ENCODE measurements around the gene PIMREG.

The PIMREG gene, protein sequence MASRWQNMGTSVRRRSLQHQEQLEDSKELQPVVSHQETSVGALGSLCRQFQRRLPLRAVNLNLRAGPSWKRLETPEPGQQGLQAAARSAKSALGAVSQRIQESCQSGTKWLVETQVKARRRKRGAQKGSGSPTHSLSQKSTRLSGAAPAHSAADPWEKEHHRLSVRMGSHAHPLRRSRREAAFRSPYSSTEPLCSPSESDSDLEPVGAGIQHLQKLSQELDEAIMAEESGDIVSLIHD

DNA sequence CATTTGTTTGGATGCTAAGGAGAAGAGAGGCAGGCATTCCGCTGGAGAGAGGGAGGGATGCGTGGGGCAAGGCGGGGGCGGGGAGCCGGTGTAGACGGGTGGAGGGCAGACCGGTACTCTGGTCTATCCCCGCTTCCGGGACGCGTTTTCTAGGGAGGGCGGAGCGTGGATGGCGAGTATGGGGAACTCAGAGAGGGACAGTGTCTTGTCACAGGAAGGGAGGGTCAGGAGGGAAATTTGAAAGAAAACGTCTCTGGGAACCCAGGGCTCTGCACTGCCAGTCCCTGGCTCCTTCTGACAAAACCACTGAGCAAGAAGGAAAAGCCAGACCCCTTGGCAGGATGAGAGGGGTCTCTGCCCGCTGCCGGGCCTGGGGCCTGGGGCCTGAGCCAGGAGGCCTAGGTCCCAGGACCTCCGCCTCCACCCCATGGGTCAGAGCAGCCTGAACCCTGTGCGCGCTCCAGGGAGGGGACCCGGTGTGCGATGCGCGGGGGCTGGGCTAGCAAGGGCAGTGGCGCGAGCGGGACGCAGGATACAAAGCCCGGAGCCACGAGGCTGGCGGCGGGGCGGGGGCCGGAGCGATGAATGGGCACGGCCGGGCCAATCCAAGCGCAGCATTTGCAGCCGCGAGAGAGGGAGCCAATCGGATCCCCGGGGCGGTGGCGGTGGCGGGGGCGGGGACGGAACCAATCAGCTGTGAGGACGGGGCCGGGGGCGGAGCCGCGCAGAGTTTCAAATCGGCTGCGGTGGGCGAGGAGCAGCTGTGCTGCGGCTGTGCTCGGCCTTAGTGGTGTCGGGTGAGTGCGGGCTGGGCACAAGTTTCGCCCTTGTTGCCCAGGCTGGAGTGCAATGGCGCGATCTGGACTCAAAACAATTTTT is at the start of gene PIMREG:
PIMREG (plus strand) TSS at position 764 of the 879 bp plus-strand sequence. CDS start 656 bp downstream, outside the sequence.
- peak; percentile 91 for DNase-seq

DNA sequence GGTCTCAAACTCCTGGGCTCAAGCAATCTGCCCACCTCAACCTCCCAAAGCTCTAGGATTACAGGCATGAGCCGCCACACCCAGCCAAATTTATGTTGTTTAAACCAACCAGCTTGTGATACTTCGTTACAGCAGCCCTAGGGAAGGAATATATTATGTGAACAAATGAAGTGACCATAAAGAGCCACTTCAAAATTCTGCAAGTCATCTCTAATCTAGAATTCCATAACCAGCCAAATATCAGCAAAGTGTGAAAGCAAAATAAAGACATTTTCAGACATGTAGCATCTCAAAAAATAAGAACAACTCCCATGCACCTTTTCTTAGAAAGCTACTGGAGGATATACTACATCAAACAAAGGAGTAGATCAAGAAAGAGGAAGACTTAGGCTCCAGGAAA is 45.3 kb upstream of the PIMREG start:
- DNase-seq: no peak

DNA sequence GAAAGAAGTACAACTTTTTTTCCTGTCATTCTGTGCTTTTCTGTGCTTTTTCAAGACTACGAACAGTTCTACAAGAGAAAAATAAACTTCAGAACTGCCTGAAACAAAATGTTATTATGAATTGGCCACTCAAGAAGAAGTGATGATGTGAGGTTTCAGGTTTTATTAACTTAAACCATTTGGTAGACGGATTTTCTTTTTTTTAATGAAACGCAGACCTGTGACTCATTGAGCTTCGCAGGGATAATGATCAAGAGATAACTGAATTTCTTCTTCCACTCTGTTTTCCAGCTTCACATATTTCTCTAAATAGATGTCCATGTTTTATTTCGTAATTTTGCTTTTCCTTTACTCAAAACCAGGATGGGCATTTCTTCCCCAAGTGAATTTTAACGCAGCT is 42.0 kb upstream of the PIMREG start:
- no peak for DNase-seq

DNA sequence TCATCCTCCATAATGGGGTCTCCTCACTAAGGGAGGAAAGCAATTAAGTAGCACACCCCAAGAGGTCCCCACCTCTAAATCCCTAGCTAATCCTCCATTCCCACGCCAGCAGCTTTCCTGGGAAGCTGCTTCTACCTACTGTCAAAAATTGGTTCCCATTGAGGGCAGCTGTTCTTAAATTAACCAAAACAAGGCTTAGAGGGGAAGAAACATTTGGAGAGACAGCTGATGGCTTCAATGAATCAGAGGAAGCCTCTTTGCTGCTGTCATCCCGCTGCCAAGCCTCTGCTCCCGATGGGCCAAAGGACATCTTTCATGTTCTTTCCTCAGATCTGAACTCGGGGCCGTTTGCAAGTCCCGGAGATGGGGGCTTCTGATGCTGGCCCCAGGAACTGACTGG is 36.0 kb upstream of the PIMREG start:
- no peak for DNase-seq

DNA sequence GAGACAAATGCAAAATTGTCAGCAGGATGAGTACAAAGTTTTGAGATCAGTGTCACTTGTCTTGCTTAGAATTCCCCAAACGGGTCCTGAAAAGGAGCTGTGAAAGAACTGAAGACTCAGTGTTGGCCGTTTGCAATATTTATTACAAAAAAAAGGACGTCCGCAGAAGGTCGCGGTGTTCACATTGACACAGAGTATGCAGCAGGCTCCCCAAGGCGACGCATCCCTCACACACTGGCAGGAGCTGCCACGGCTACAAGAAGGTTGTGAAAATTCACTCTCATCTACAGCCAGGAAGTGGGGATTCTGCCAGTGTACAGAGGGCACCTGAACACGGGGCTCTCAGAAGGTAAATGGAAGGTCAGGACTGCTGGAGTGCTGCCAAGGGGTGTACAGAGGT is 35.5 kb upstream of the PIMREG start:
- no peak for DNase-seq

DNA sequence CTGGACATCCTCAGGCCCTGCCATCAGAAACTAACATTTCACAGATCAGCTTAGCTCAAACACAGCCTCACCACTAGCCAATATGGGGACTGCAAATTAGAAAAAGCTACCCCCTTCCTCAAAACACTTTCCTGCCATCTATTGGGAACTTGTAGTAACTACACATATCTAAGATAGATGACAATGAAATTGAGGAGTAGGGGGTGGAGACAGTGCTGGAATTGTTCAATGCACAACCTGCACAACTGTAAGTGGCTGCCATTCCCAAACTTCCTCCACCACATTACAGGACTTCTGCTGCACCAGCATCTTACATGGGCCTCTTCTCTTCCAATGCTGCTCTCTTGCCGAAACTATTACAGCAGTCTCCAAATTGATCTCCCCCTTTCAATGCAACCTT is 31.2 kb upstream of the PIMREG start:
- peak; percentile 35 for DNase-seq

DNA sequence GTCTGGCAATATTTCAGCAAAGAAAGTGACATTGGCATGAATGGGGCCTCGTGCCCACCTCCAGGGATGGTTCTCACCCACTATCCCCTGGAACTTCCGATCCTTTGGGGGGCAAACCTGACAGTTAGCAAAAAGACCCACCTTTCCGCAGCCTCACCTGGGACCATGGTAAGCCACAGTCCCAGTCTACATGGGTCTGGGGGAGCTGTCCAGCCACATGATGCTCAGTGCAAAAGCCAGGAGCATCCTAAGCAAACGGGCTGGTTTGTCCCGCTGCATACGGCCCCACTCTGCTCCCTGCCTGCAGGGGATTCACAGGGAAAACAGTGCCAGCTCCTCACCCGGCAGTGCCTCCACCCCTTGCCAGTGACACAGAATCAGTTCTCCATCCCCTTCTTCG is 28.6 kb upstream of the PIMREG start:
- DNase-seq: no peak

DNA sequence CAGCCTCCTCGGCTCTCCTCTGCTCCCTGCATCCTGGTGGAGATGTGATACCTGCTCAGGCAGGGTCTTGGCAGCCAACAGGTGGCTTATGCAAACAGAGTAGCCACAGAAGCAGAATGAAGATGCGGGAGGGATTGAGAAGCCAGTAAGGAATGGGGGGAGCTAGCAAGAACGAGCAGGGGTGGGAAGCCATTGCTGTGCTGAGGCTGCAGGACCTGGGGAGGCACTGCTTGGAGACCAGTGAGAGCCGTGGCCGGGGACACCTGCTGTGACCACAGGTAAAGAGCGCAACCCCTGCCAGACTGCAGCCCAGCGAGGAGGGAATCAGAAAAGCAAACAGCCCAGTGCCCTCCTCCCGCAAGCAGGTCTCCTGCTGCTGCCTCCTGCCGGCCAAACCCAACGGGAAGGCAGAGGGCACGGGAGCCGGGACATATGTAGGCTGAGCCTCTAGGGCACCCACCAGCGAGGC is 24.0 kb upstream of the PIMREG start:
- DNase-seq: peak; percentile 5

DNA sequence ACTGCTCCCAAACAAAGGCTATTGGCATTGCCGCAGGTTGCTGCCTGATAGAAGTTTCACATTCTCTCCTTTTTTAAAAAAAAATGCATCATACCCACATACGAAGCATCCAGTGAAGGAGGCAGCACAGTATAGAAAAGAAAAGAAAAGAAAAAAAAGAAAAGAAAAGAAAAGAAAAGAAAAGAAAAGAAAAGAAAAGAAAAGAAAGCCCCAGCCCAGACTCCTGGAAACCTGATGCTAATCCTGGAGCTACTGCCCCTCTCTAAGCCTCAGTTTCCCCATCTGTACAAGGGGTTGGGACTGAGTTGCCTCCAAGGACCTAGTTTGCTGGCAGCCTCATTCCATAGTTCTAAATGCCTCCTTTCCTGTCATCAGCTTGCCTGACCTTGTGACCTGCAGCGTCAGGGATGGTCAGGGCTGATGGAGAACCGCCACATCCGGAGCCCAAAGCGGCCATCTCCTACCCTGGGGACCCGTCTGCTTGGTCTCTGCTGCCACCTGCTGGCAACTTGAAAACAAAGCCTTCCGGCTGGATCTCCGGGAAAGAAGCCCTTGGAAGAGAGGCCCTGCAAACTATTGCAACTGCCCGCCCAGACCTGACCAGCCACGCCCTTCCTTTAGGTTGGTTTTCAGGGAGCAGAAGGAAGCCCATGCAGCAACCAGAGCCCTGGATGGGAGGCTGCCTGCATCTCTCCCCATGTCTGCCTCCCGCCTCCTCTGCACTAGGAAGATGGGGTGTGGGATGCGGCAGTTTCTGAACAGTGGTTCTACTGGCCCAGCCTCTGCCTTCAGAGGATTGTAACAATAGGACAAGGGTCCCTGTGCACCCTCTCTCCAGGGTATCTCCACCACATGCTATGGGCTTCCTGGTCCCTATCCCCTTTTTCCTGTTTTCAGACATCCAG is 22.3 kb upstream of the PIMREG start:
- DNase-seq: peak; percentile 24

DNA sequence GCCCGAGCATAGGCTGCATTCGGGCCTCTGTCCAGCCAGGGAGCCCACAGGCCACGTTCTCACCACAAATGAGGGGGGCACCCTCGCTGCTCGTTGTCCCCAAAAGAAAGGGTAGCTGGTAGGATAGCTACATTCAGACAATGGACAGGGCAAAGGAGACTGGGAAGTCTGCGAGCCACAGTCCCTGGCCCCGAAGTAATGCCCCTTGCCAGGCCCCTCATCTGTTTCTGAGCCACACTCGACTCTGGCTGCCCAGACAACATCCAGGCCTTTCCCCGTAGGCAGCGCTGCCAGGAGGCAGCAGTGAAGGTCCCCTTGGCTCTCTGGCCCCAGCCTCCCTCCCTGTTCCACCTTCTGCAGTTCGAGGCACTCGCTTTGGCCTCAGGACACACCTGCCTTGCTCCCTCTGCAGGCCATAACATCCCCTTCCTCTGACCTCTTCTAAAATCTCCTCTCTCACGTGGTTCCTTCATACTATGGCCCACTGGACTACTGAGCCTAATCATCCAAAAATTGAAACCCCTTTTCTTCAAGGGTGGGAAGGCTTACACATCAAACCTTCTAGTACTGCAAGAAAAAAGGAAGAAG is 21.5 kb upstream of the PIMREG start:
- no peak for DNase-seq

DNA sequence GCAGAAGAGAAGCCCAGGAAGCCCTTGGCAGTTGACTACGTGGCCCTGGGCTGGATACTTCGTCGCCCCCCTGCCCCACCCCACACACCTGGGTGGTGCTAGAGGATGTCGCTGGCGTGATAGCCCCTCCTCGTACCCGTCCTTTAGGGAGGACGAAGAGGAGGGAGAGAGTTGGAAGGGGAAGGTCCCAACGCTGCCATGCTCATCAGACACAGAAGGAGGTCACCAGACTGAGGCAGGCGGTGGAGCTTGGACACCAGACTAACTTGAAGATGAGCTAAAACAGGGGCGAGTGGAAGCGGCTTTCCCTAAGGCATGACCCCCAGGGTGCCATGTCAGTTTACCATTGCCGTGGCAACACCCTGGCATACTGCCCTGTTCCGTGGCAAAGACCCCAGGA is 20.3 kb upstream of the PIMREG start:
- no peak for DNase-seq

DNA sequence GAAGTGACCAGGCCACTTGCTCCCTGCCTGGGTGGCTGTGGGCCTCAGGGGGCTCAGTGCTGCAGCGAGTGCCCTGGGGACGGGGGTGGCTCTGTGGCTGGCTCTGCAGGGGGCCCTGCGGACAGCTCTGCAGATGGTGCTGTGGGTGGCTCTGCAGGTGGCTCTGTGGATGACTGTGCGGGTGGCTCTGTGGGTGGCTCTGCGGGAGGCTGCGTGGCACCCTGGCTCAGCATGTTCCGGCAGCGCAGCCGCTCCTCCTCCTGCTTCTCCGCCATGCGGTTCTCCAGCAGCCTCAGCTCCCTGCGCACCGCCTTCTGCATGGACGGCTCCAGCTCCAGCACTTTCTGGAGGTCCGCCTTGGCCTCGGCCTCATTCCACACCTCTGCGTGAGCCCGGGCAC is 18.8 kb upstream of the PIMREG start:
- no peak for DNase-seq

DNA sequence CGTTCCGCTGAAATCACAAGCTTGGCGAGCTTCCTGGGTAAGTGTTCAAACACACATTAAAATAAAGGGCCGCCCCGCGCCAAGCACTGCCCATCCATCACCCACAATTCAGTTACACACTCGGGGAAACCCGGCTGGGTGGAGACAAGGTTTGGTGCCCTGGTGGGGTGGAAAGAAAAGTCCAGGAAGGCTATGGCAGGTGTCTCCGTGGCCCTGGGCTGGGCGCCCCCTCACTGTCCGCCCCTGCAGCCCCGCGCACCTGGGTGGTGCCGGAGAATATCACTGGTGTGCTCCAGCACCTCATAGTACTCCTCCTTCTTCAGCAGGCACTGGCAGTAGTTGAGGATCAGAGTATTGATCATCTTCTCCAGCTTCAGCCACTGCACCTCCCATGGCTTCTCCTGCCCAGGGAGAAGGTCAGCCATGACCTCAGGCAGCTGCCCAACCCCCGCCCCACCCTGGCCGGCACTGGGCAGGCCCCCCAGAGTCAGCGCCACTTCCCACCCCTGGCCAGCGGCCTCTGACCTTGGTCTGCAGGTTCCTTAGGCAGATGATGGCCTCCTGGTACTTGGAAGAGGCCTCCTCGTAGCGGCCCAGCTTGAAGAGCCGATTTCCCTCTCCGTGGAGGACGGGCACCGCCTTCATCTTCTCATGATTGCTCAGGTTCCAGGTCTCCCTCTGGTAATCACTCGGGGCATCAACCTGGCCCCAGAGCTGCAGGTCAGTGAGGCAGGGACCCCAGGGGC is 17.7 kb upstream of the PIMREG start:
- no peak for DNase-seq

DNA sequence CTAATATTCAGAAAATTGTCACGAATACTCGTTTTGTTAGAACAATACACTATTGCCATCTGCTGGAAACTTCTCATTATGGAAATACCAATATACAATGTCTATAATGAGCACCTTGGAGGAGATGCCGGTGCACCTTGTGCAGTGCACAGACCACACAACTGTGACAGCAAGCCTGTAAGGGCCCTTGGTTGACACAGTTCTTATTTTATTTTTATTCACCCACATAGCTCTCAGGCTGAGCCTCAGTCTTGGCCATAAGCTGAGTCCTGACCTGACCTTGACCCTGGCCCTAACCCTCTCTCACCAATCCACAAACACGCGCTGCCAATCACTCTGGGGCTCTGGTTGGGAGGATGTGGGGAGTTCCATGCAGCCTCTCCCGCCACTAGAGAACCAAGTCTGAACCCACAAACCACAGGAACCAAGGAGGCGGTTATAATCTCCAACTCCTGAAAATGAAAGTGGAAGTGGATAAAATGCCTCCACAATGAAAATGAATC is 16.9 kb upstream of the PIMREG start:
- DNase-seq: no peak

DNA sequence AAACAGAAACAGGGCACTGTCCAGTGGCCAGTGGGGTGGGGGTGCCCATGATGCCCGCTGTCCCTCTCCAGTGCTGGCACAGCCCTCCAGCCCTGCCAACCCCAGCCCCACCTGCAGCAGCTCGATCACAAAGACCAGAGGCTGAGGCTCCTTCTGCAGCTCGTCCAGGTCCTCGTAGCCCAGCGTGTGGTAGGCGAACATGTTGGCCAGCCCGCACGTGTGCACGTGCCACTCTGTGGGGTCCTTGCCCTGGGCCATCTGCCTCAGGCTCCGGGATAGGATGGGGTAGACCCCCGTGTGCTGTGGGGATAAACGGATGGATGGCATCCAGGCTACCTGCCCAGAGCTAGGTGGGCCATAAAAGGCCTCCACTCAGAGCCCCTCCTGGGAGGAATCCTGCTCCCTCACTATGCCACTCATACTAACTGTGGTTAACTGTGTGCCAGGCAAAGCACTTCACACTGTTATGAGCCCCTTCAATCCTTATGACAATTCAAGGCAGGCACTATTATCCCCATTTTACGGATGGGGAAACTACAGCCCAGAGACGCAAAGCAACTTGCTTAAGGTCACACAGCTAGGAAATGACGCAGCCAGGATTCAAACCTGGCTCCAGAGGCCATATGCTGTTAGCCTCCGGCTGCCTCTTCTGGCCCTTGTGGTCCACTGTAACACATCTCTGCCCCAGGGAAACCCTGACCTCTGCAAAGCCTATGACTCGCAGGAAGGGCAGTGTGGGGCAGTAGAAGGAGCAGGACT is 15.9 kb upstream of the PIMREG start:
- DNase-seq: no peak

DNA sequence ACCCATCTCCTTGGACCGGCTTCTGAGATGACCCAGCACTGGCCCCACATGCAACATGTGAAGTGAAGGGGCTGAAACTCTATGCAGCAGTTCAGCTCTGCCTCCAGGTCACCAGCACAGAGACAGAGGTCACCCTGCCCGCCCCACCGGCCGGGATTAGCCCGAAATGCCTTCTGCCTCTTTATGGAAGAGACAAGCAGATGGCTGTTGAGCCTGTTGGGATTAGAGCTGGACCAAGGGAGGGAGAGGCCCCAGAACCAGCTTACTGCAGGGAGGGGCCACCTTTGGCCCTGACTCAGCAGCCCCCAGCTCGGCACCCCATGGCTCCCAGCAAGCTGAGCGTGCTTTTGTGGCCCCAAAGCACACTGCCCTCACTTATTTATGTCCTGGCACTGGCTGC is 15.0 kb upstream of the PIMREG start:
- no peak for DNase-seq

DNA sequence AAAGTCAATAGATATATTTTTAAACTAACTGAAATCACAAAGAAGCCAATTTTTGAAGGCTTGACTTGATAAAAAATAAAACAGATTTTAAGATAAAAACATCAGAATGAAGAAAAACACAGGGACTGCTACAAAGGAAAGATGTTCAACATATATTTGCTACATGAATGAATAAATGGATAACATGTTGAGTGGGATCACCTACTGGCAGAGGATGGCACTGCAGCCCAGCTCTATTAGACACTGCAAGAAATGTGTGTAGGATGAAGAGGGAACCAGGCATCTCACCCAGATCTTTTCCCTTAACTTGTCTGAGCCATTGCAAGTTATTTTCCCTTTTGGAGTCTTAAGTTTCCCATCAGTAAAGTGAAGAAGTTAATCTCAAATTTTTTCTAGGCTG is 13.5 kb upstream of the PIMREG start:
- no peak for DNase-seq

DNA sequence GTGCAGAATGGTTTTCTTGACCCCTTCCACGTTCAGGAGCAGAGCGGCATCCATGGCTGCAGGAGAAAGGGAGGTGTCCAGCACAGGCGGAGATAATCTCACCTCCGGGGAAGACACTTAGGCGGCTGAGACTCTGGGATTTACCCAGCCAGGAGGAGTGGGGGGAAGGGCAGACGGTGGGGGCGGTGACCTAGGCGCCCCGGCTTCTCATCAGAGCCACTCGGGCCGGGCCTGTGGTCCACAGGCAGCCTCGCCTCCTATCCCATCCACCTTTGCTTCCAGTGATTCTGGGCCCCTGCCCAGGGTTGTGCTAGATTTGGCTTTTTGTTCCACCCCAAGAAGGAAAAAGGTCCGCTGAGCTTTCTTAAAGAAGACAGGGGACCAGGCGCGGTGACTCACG is 9.2 kb upstream of the PIMREG start, which contains the start of gene AIPL1:
AIPL1 (minus strand) TSS at position 71 of the 400 bp plus-strand sequence; CDS start at position 54, 17 bp downstream.
- DNase-seq: no peak

DNA sequence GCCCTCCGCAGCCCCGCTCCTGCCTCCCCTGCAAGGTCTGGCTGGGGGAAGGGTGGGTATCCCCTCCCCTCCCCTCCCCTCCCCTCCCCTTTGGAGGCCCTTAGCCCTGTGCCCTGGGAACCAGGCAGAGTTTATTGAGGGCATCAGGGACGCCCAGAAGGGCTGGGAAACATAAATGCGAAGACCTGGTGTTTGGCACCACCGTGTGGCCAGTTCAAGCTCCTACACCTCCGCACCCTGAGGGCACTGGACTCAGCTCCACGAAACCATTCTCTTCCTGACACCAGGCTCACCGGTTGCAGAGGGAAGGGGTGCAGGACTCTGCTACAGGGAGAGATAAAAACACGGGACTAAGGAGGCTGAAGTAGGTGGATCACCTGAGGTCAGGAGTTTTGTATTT is 8.3 kb upstream of the PIMREG start:
- peak; percentile 29 for DNase-seq

DNA sequence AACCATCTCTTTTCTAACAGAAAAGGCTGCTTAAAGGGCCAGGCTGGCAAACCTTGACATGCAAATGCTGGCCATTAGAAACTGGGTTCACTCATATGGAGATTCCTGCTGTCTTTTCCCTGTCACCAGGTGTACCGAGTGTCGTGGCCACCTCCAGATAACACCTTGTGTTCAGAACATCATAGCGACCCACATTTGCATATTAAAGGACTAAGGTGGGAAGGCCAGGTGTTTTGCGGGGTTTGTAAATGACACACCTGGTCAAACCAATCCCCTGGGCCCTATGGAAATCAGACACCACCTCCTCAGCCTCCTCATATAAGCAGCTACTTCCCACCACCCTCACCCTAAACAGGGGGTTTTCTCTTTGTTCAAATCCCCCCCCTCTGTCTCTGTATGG is 6.8 kb upstream of the PIMREG start:
- no peak for DNase-seq

DNA sequence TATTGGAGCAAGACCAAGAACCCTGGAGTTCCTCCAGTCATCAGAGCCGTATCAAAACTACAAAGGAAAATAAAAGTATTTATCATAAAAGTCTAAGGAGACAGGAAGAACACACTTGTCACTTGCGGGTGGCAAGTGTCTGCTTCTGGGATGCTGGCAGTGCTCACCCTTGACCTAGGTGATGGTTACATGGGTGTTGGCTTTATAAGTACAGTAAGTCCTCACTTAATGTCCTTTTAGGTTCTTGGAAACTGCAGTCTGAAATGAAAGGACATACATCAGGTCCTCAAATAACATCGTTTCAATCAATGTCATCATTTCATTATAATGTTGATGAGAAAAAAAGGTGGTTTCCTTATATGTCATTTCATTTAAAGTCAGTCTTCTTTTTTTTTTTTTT is 6.3 kb upstream of the PIMREG start:
- DNase-seq: no peak
